ENCODE results near the gene SPATS1. TPM values are rescaled to one million over a fixed set of nuclear protein-coding genes. Genes with fewer than 3 reads are reported as not detected.
A peak's percentile ranks its signal among the peaks of the same experiment; 100 is the strongest.

The SPATS1 gene
- total and polyA plus RNA-seq, 2 of the 4 experiments (the other 2 are of a cell fraction): not detected

GRCh38 chr6:44339763-44340625 is 2.5 kb upstream of the SPATS1 start:
- no peak overlapping the region for H4K8ac ChIP-seq (ENCODE audit: low read depth in 2 of 2, low read length in 2 of 2)
- no peak overlapping the region for H2BK15ac ChIP-seq (ENCODE audit: low read depth, low read length)
- no peak overlapping the region for H2AK5ac ChIP-seq (ENCODE audit: low read depth, low read length)
- H3K4me3 ChIP-seq (ENCODE audit: insufficient read depth, low read depth, low read length): no peak overlapping the region
- H2AK9ac ChIP-seq (replicated peaks; ENCODE audit: low read depth, low read length, poor library complexity): no peak overlapping the region
- H4K91ac ChIP-seq (ENCODE audit: insufficient read depth, low read depth, low read length): no peak overlapping the region
- peaks cover 53% of the 10 kb centered on the region for H3K27me3 ChIP-seq (ENCODE audit: control insufficient read depth, insufficient read depth, low read length)
- H3K14ac ChIP-seq (replicated peaks; ENCODE audit: low read depth, low read length): no peak overlapping the region
- H4K5ac ChIP-seq (ENCODE audit: low read depth, low read length): no peak overlapping the region
- H2BK5ac ChIP-seq (ENCODE audit: low read depth, low read length, poor library complexity, severe bottlenecking): no peak overlapping the region
- no peak overlapping the region for H3K23ac ChIP-seq (ENCODE audit: low read depth, low read length)
- intact Hi-C loops (cut with micrococcal nuclease) (no loop called here), dilution Hi-C loops (cut with HindIII; ENCODE audit: low sequenced_read_pairs, unreplicated experiment) (no loop called here), in situ Hi-C loops (cut with MboI; ENCODE audit: low sequenced_read_pairs) (loop anchor here (5.0 to 10.0 kb wide), 2 partner anchors 58 to 175 kb away; no protein-coding TSS in a partner anchor)
- H3K4me2 ChIP-seq (ENCODE audit: low read depth, low read length): no peak overlapping the region
- H3K56ac ChIP-seq (ENCODE audit: extremely low read depth, insufficient read depth, low read length): no peak overlapping the region
- H3K18ac ChIP-seq (ENCODE audit: low read depth, low read length): no peak overlapping the region
- H4K20me1 ChIP-seq (ENCODE audit: insufficient read depth, low read length): no peaks in the 10 kb centered on the region
- H2BK20ac ChIP-seq (ENCODE audit: low read depth, low read length): no peak overlapping the region
- CTCF ChIA-PET: no interaction called here
- no peak overlapping the region for H2BK120ac ChIP-seq (ENCODE audit: low read depth, low read length)
- DNase-seq: peak; percentile 67
- no peak overlapping the region for H3K9ac ChIP-seq (ENCODE audit: low read depth, low read length)
- ATAC-seq (ENCODE audit: low read depth): no peak
- H3K36me3 ChIP-seq (ENCODE audit: control insufficient read depth, insufficient read depth, low read length): no peaks in the 10 kb centered on the region
- no peak overlapping the region for H3K4ac ChIP-seq (ENCODE audit: low read depth, low read length)
- H3K4me1 ChIP-seq (ENCODE audit: control insufficient read depth, insufficient read depth, low read length): no peaks in the 10 kb centered on the region
- TF ChIP-seq ELK1 (IDR thresholded peaks at IDR 0.05; ENCODE audit: borderline replicate concordance, low read depth, low read length): no peak
- TF ChIP-seq RCOR1 (IDR thresholded peaks at IDR 0.05; ENCODE audit: insufficient replicate concordance, low read length): no peak
- 0 out of 2 replicates have a peak, but pooled peaks have one; percentile 4 for TF ChIP-seq BHLHE40 (IDR thresholded peaks at IDR 0.05; ENCODE audit: low read depth, low read length)
- TF ChIP-seq RAD21 (IDR thresholded peaks at IDR 0.05; ENCODE audit: low read length): no peak
- no peak for TF ChIP-seq MAZ (IDR thresholded peaks at IDR 0.05; ENCODE audit: borderline replicate concordance, low read depth, low read length)
- POLR2A ChIA-PET (ENCODE audit: unreplicated experiment): no interaction called here
- no peak overlapping the region for H3K27ac ChIP-seq (ENCODE audit: insufficient read depth, low read length)
- WGBS, 2 experiments (ENCODE audit: extremely low coverage in 2 of 2, insufficient read length in 1 of 2): 35% methylated on average over 3 of the region's 7 CpGs; no CpG with 5 or more reads in 1 of the 2 experiments
- no peak overlapping the region for H2AFZ ChIP-seq (replicated peaks; ENCODE audit: low read length, poor library complexity)
- BruUV-seq (replicated peaks): no TSS peak
- no peaks in the 10 kb centered on the region for H3K79me1 ChIP-seq (ENCODE audit: low read depth in 1 of 2, low read length in 2 of 2)
- no peaks in the 10 kb centered on the region for H3K9me1 ChIP-seq (ENCODE audit: insufficient read depth, low read length)
- H3K9me3 ChIP-seq (ENCODE audit: control insufficient read depth, insufficient read depth, low read length): no peaks in the 10 kb centered on the region
